Activated T-cell treated with anti-CD3 and anti-CD28 coated beads, Interleukin-2, amount 50 U/mL, for 72 hours (primary cell): ENCODE results near the gene TRMT1. TPM values are rescaled to one million over a fixed set of nuclear protein-coding genes. Genes with fewer than 3 reads are reported as not detected.

Experiments
- ATAC-seq, 2 donors: fragments of 150-1000 bp; cut with Tn5 transposase; replicated peaks in 1 of 2; 2 replicates each; pipeline ENCODE4 v1.10.0; 2021; ENCODE audit warnings: moderate library complexity in 2 of 2, mild to moderate bottlenecking in 1 of 2
- DNase-seq, 2 donors: peaks; one replicate each; pipeline ENCODE4 v3.0.0; 2021 to 2022; ENCODE audit warnings: mixed read lengths in 1 of 2
- H3K27ac Mint-ChIP-seq: one replicate; pipeline ENCODE4 v1.8.0; 2022; ENCODE audit warnings: mild to moderate bottlenecking, moderate library complexity, mixed read lengths
- H3K27me3 Mint-ChIP-seq: one replicate; pipeline ENCODE4 v1.8.0; 2022; ENCODE audit warnings: low read depth, mixed read lengths
- H3K36me3 Mint-ChIP-seq, 2 donors: one replicate each; pipeline ENCODE4 v1.8.0; 2022; ENCODE audit warnings: mixed read lengths in 2 of 2, mild to moderate bottlenecking in 1 of 2; ENCODE audit not compliant: insufficient read depth in 2 of 2
- H3K4me1 Mint-ChIP-seq: one replicate; pipeline ENCODE4 v1.8.0; 2022; ENCODE audit warnings: low read depth, mixed read lengths
- H3K4me3 Mint-ChIP-seq, 2 donors: one replicate each; pipeline ENCODE4 v1.8.0; 2022; ENCODE audit warnings: mild to moderate bottlenecking in 2 of 2, mixed read lengths in 2 of 2, moderate library complexity in 2 of 2
- H3K9me3 Mint-ChIP-seq, 2 donors: one replicate each; pipeline ENCODE4 v1.8.0; 2022; ENCODE audit warnings: mixed read lengths in 2 of 2
- total RNA-seq, 2 donors: library from RNA; stranded (reverse); gene quantifications; one replicate each; pipeline ENCODE4 v1.2.3, GENCODE V29; 2022

TRMT1 gene
- total RNA-seq, 2 donors from 2014 or later: 41.0 to 46.0 TPM

- ATAC-seq: no peak
- peaks cover 44% of the 10 kb centered on the region for H3K4me1 Mint-ChIP-seq
- H3K4me3 Mint-ChIP-seq: no peak overlapping the region
- peaks cover 7 to 10% of the 10 kb centered on the region in 2 donors for H3K36me3 Mint-ChIP-seq
- no peaks in the 10 kb centered on the region for H3K9me3 Mint-ChIP-seq
- no peak overlapping the region for H3K27ac Mint-ChIP-seq
- DNase-seq: no peak
- no peaks in the 10 kb centered on the region for H3K27me3 Mint-ChIP-seq
These were observed 11.5 kb upstream of the TRMT1 start for GRCh38 chr19:13127811-13128575.

DNA sequence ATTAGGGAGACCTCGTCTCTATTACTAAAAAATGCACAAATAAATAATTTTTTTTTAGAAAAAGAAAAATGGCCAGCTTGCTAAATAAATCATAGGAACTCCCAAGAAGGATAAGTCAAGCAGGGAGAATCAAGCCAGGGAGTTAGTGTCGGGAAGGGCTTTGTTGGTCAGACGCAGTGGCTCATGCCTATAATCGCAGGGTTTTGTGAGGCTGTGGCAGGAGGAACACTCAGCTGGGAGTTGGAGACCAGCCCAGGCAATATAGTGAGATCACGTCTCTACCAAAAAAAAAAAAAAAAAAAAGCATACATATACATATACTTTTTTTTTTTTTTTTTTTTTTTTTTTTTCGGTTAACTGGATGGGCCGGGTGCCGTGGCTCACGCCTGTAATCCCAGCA lies 10.5 kb upstream of the TRMT1 start:
- H3K4me3 Mint-ChIP-seq: no peak overlapping the region

GRCh38 chr19:13122980-13123957 lies 6.7 kb upstream of the TRMT1 start:
- no peak for ATAC-seq
- Mint-ChIP-seq H3K27ac (peak overlapping the region; percentile 83), H3K36me3 (peaks cover 0 to 7% of the 10 kb centered on the region in 2 donors), H3K27me3 (no peaks in the 10 kb centered on the region), H3K9me3 (no peaks in the 10 kb centered on the region), H3K4me1 (peaks cover 49% of the 10 kb centered on the region), H3K4me3 (peak overlapping the region in 1 of 2 donors; percentile 53)
- DNase-seq: no peak

More for the DNA sequence above, 10.5 kb upstream of the TRMT1 start:
- no peak for DNase-seq
- Mint-ChIP-seq H3K36me3 (peaks cover 4 to 8% of the 10 kb centered on the region in 2 donors), H3K4me1 (peaks cover 44% of the 10 kb centered on the region), H3K9me3 (no peaks in the 10 kb centered on the region), H3K27ac (no peak overlapping the region), H3K27me3 (no peaks in the 10 kb centered on the region)
- ATAC-seq: no peak

GRCh38 chr19:13122275-13122878 lies 5.8 kb upstream of the TRMT1 start:
- ATAC-seq (peak in 1 of 2 donors; percentile 12), DNase-seq (peak in 1 of 2 donors; percentile 35)
- Mint-ChIP-seq H3K27me3 (no peaks in the 10 kb centered on the region), H3K9me3 (no peaks in the 10 kb centered on the region), H3K4me3 (peak overlapping the region; percentile 36 to 53), H3K27ac (peak overlapping the region; percentile 83), H3K4me1 (peaks cover 45% of the 10 kb centered on the region), H3K36me3 (peaks cover 0 to 7% of the 10 kb centered on the region in 2 donors)

DNA sequence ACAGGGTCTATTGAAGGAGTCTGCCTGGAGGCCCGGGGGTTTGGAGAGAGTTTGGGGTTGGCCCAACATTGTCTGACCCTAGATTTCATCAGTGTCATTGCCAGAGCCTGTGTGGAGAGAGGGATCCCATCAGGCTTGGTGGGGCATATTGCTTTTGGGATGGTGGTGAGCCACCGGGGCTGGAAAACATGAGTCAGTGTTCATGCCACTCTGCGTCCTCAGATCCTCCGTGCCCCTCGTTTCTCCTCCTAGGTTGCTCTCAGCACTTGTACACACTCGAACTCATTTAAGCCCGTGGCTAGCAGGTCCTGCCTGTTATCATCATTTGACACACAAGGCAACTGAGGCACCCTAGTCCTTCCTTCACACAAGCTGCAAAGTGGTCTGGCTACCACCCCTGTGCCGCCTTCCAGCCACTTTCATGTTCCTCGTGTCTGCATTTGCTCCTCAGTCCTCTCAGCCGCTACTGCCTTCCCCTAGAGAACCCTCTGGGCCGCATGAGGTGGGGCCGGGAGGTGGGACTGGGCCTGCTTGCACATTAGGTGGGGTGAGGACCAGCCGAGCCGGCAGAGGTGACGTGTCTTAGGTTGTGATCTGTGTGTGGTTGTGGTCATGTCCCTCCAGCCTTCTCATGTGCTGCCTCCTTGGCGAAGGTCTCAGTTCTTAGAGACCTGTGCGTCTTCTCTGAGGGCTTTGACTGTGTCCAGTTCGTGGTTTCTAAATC lies 5.2 kb upstream of the TRMT1 start:
- peak in 1 of 2 donors; percentile 39 for DNase-seq
- H3K36me3 Mint-ChIP-seq: peaks cover under 1 to 7% of the 10 kb centered on the region in 2 donors
- peak in 1 of 2 donors; percentile 27 for ATAC-seq
- H3K4me1 Mint-ChIP-seq: peaks cover 46% of the 10 kb centered on the region
- H3K4me3 Mint-ChIP-seq: peak overlapping the region; percentile 36 to 53
- peak overlapping the region; percentile 76 for H3K27ac Mint-ChIP-seq
- H3K27me3 Mint-ChIP-seq: no peaks in the 10 kb centered on the region
- H3K9me3 Mint-ChIP-seq: no peaks in the 10 kb centered on the region

- Mint-ChIP-seq H3K4me3 (peak overlapping the region; percentile 53 to 84), H3K4me1 (peaks cover 47% of the 10 kb centered on the region), H3K27ac (peak overlapping the region; percentile 76), H3K27me3 (no peaks in the 10 kb centered on the region), H3K36me3 (peaks cover 3 to 7% of the 10 kb centered on the region in 2 donors), H3K9me3 (no peaks in the 10 kb centered on the region)
- DNase-seq (no peak), ATAC-seq (no peak)
These were observed 4.3 kb upstream of the TRMT1 start for GRCh38 chr19:13120817-13121216.

DNA sequence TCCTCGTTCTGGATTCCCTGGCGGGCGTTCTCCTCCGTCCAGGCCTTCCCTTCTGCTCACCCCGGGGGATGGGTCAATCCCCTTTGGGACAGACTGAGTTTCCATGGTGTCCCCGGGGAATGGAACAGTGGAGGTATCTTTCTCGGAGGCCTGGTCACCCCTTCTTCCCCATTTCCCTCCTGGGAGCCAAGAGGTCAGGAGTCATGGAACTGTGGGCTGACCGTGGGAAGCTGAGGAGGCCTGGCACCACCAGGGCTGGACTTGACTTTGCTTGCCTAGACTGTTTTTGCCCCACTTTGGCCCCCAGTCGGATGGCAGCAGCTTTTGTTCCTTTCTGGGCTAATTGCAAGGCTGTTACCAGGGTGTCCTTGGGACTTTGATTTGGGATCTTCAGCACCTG lies 3.5 kb upstream of the TRMT1 start:
- no peaks in the 10 kb centered on the region for H3K27me3 Mint-ChIP-seq
- peaks cover 3 to 7% of the 10 kb centered on the region in 2 donors for H3K36me3 Mint-ChIP-seq
- ATAC-seq (no peak), DNase-seq (no peak)
- no peaks in the 10 kb centered on the region for H3K9me3 Mint-ChIP-seq
- peak overlapping the region; percentile 53 to 84 for H3K4me3 Mint-ChIP-seq
- peaks cover 55% of the 10 kb centered on the region for H3K4me1 Mint-ChIP-seq
- H3K27ac Mint-ChIP-seq: no peak overlapping the region

- DNase-seq (no peak), ATAC-seq (no peak)
- H3K27ac Mint-ChIP-seq: peak overlapping the region; percentile 81
- peaks cover 57% of the 10 kb centered on the region for H3K4me1 Mint-ChIP-seq
- no peaks in the 10 kb centered on the region for H3K27me3 Mint-ChIP-seq
- H3K4me3 Mint-ChIP-seq: peak overlapping the region; percentile 75 to 84
- peaks cover 3 to 7% of the 10 kb centered on the region in 2 donors for H3K36me3 Mint-ChIP-seq
- no peaks in the 10 kb centered on the region for H3K9me3 Mint-ChIP-seq
These were observed 3.1 kb upstream of the TRMT1 start for GRCh38 chr19:13119627-13120026.

DNA sequence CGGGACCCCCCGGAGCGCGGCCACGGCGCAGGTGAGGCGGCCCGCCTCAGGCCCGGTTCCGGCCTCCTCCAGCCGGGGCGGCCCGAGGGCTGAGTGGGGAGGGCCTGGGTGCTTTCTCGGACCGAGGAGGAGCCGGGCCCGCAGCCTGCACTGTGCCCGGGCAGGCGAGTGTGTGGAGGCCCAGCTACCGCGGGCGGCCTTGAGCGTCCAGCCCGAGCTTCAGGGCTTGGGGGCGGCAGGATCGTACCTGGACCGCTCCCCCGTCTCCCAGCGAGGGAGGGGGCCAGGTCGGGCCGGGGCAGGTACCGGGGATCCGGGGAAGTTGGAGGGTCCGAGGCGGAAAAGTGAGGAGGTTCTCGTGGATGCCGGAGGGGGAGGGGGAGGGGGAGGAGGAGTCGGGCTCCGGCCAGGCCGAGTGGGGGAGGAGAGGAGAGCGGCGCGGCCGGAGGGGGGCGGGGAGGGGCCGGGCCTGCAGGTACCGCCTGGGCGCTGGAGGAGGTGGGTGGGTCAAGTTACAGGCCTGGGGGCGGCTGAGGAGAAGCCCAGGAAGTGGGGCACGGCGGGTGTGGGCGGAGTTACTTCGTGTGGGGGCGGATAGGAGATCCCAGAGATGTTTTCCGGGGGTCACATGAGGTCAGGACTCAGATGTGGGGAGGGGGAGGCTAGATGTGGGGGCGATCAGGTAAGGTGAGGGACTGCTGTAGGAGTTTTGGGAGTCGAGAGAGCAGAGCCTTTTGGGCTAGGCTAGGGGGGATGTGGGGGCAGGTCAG lies 2.1 kb upstream of the TRMT1 start:
- peaks cover 3 to 7% of the 10 kb centered on the region in 2 donors for H3K36me3 Mint-ChIP-seq
- peak overlapping the region; percentile 75 to 84 for H3K4me3 Mint-ChIP-seq
- DNase-seq (peak; percentile 58 to 64), ATAC-seq (peak in 1 of 2 donors; percentile 8)
- H3K27me3 Mint-ChIP-seq: no peaks in the 10 kb centered on the region
- peak overlapping the region; percentile 81 for H3K27ac Mint-ChIP-seq
- H3K9me3 Mint-ChIP-seq: no peaks in the 10 kb centered on the region
- H3K4me1 Mint-ChIP-seq: peaks cover 57% of the 10 kb centered on the region

- no peaks in the 10 kb centered on the region for H3K9me3 Mint-ChIP-seq
- peak within 1 kb of the TSS; percentile 92 for H3K27ac Mint-ChIP-seq
- ATAC-seq: peak; percentile 85 to 90
- peaks cover 54% of the 10 kb centered on the region for H3K4me1 Mint-ChIP-seq
- H3K36me3 Mint-ChIP-seq: peaks cover 3 to 5% of the 10 kb centered on the region in 2 donors
- peak within 1 kb of the TSS; percentile 92 for H3K4me3 Mint-ChIP-seq
- DNase-seq: peak; percentile 93 to 96
- H3K27me3 Mint-ChIP-seq: no peaks in the 10 kb centered on the region
These were observed 1.4 kb upstream of the TRMT1 start, which contains the start of gene NACC1 for GRCh38 chr19:13117772-13118423. TSS of gene NACC1 (plus strand) at chr19:13118264. CDS start at chr19:13135208, 16,944 bp downstream.

DNA sequence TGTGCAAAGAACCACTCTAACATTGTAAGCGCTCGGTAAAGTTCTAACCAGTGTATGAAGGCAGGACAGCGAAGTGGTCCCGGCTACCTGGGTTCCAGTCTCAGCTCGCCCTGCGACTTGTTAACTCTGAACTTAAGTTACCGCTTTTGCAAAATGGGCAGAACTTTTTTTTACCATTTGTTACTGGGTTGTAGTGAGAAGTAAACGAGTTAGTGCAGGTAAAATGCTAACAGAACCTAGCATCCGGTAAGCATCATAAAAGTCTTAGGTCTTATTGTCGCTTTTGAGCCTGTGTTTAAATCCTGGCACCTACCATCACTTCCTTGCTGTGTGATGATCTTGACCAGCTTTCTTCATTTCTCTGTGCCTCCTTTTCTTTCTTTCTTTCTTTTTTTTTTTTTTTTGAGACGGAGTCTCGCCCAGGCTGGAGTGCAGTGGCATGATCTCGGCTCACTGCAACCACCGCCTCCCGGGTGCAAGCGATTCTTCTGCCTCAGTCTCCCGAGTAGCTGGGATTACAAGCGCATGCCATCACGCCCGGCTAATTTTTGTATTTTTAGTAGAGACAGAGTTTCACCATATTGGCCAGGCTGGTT lies 734 bp upstream of the TRMT1 start:
- ATAC-seq: peak; percentile 3 to 14

More for the DNA sequence above, 734 bp upstream of the TRMT1 start:
- Mint-ChIP-seq H3K27ac (peak overlapping the region; percentile 92), H3K27me3 (no peaks in the 10 kb centered on the region), H3K4me3 (peak overlapping the region; percentile 92), H3K4me1 (peaks cover 48% of the 10 kb centered on the region), H3K9me3 (no peaks in the 10 kb centered on the region), H3K36me3 (peaks cover 3 to 4% of the 10 kb centered on the region in 2 donors)
- no peak for DNase-seq
